ENCODE data around the gene MTUS2. TPM values are rescaled to one million over a fixed set of nuclear protein-coding genes. Genes with fewer than 3 reads are reported as not detected.

Gene MTUS2
- polyA plus RNA-seq, 1 donor from 2014 or later: 4.4 TPM

- H3K9me3 ChIP-seq (ENCODE audit: low read length): no peaks in the 10 kb centered on the region
- no peaks in the 10 kb centered on the region for H3K27me3 ChIP-seq (ENCODE audit: insufficient read depth, low read depth, low read length)
- H3K36me3 ChIP-seq (ENCODE audit: insufficient read depth, low read length): no peaks in the 10 kb centered on the region
- TF ChIP-seq TAF1 (IDR thresholded peaks at IDR 0.05; ENCODE audit: low read depth) (no peak), RAD21 (conservative IDR thresholded peaks at IDR 0.05) (no peak)
- no peaks in the 10 kb centered on the region for H3K79me2 ChIP-seq (replicated peaks; ENCODE audit: insufficient read depth, low read length)
- no peak overlapping the region for H3K9ac ChIP-seq (ENCODE audit: low read length)
- H2AFZ ChIP-seq (ENCODE audit: low read depth, low read length): no peak overlapping the region
- no peaks in the 10 kb centered on the region for H4K20me1 ChIP-seq (ENCODE audit: insufficient read depth)
- H3K9me2 ChIP-seq (ENCODE audit: insufficient read depth, low read length): no peaks in the 10 kb centered on the region
- no peaks in the 10 kb centered on the region for H3F3A ChIP-seq (ENCODE audit: insufficient read depth, low read length, poor library complexity, severe bottlenecking)
- no peak overlapping the region for H3K4me2 ChIP-seq (ENCODE audit: low read length)
- H3K4me3 ChIP-seq (ENCODE audit: low read length): no peak overlapping the region
- no peak overlapping the region for H3K27ac ChIP-seq (ENCODE audit: low read length)
Measured at GRCh38 chr13:29185926-29186325, 365.8 kb downstream of the MTUS2 start.

GRCh38 chr13:29187584-29187983 is 367.4 kb downstream of the MTUS2 start:
- Histone ChIP-seq H3K27me3 (ENCODE audit: insufficient read depth, low read depth, low read length) (no peaks in the 10 kb centered on the region), H3K27ac (ENCODE audit: low read length) (no peak overlapping the region), H3K9me2 (ENCODE audit: insufficient read depth, low read length) (no peaks in the 10 kb centered on the region), H3K79me2 (replicated peaks; ENCODE audit: insufficient read depth, low read length) (no peaks in the 10 kb centered on the region), H3K36me3 (ENCODE audit: insufficient read depth, low read length) (no peaks in the 10 kb centered on the region), H3K4me3 (ENCODE audit: low read length) (no peak overlapping the region), H4K20me1 (ENCODE audit: insufficient read depth) (no peaks in the 10 kb centered on the region), H3K9me3 (ENCODE audit: low read length) (no peaks in the 10 kb centered on the region), H3K4me2 (ENCODE audit: low read length) (no peak overlapping the region), H3K9ac (ENCODE audit: low read length) (no peak overlapping the region), H3F3A (ENCODE audit: insufficient read depth, low read length, poor library complexity, severe bottlenecking) (no peaks in the 10 kb centered on the region), H2AFZ (ENCODE audit: low read depth, low read length) (no peak overlapping the region)
- no peak for TF ChIP-seq SMC3 (conservative IDR thresholded peaks at IDR 0.05; ENCODE audit: poor library complexity)
- no peak for TF ChIP-seq POLR2AphosphoS5 (IDR thresholded peaks at IDR 0.05)
- no peak for TF ChIP-seq TAF1 (IDR thresholded peaks at IDR 0.05; ENCODE audit: low read depth)
- no peak for TF ChIP-seq REST (IDR thresholded peaks at IDR 0.05; ENCODE audit: borderline replicate concordance)
- no peak for TF ChIP-seq RAD21 (conservative IDR thresholded peaks at IDR 0.05)
- no peak for TF ChIP-seq EP300 (conservative IDR thresholded peaks at IDR 0.05; ENCODE audit: poor library complexity, severe bottlenecking)
- TF ChIP-seq CTCF (IDR thresholded peaks at IDR 0.05; ENCODE audit: poor library complexity, severe bottlenecking): no peak

- Histone ChIP-seq H3K79me2 (replicated peaks; ENCODE audit: insufficient read depth, low read length) (no peaks in the 10 kb centered on the region), H3K4me3 (ENCODE audit: low read length) (no peak overlapping the region), H3K9me2 (ENCODE audit: insufficient read depth, low read length) (no peaks in the 10 kb centered on the region), H3K27ac (ENCODE audit: low read length) (no peak overlapping the region), H2AFZ (ENCODE audit: low read depth, low read length) (no peak overlapping the region), H3K4me2 (ENCODE audit: low read length) (no peak overlapping the region), H3K36me3 (ENCODE audit: insufficient read depth, low read length) (no peaks in the 10 kb centered on the region), H3F3A (ENCODE audit: insufficient read depth, low read length, poor library complexity, severe bottlenecking) (no peaks in the 10 kb centered on the region), H3K27me3 (ENCODE audit: insufficient read depth, low read depth, low read length) (no peaks in the 10 kb centered on the region), H3K9me3 (ENCODE audit: low read length) (no peaks in the 10 kb centered on the region), H4K20me1 (ENCODE audit: insufficient read depth) (no peaks in the 10 kb centered on the region), H3K9ac (ENCODE audit: low read length) (no peak overlapping the region)
- no peak for TF ChIP-seq POLR2AphosphoS5 (IDR thresholded peaks at IDR 0.05)
- TF ChIP-seq EZH2 (IDR thresholded peaks at IDR 0.05; ENCODE audit: borderline replicate concordance, insufficient read depth, low read length, poor library complexity, severe bottlenecking): no peak
- no peak for TF ChIP-seq MXI1 (conservative IDR thresholded peaks at IDR 0.05; ENCODE audit: poor library complexity, severe bottlenecking)
- no peak for TF ChIP-seq TAF1 (IDR thresholded peaks at IDR 0.05; ENCODE audit: low read depth)
- TF ChIP-seq EP300 (conservative IDR thresholded peaks at IDR 0.05; ENCODE audit: poor library complexity, severe bottlenecking): no peak
- TF ChIP-seq CTCF (IDR thresholded peaks at IDR 0.05; ENCODE audit: poor library complexity, severe bottlenecking): no peak
- TF ChIP-seq RAD21 (conservative IDR thresholded peaks at IDR 0.05): no peak
Measured at GRCh38 chr13:29190298-29190697, 370.2 kb downstream of the MTUS2 start.

All from neural cell (in vitro differentiated cells).